Measurements from ENCODE around the gene DHTKD1. TPM values are rescaled to one million over a fixed set of nuclear protein-coding genes. Genes with fewer than 3 reads are reported as not detected.

Gene DHTKD1
- total RNA-seq, 8 experiments from 2014 or later = 3.6 to 26.2 (median 19.1) TPM

DNA sequence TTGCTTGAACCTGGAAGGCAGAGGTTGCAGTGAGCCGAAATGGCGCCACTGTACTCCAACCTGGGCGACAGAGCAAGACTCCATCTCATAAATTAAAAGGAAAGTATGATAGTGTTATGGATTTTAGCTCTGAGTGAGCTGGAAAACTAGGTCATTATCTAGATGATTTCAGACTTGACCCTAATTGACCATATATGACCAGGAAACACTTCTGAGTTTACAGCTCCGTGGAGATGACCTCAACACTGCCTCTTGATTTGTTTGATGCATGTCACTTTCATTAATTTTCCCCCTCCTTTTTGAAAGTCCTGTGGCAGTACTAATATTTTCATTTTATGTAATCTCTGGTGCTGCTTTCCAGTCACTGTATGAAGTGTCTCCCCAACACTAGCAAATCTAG is 52.9 kb downstream of the DHTKD1 start:
- H3K4me1 ChIP-seq (replicated peaks in 1 of 2) = no peaks in the 10 kb centered on the region
- in situ Hi-C loops (cut with MboI; ENCODE audit: low pct_unique_long_range_greater_than_20kb in 2 of 9, low sequenced_read_pairs in 9 of 9, unreplicated experiment in 9 of 9) = loop anchor here in 1 of 9 experiments (25.0 kb wide), 1 partner anchor 91 kb away; no protein-coding TSS in a partner anchor
- ATAC-seq (replicated peaks in 6 of 8) = no peak
- no peak overlapping the region for H3K4me3 ChIP-seq
- no peak overlapping the region for H3K27ac ChIP-seq
- 86 to 100% (median 96%) methylated on average over 1 to 4 of the region's 4 CpGs; no CpG with 5 or more reads in 2 of the 10 experiments for WGBS, 10 experiments

DNA sequence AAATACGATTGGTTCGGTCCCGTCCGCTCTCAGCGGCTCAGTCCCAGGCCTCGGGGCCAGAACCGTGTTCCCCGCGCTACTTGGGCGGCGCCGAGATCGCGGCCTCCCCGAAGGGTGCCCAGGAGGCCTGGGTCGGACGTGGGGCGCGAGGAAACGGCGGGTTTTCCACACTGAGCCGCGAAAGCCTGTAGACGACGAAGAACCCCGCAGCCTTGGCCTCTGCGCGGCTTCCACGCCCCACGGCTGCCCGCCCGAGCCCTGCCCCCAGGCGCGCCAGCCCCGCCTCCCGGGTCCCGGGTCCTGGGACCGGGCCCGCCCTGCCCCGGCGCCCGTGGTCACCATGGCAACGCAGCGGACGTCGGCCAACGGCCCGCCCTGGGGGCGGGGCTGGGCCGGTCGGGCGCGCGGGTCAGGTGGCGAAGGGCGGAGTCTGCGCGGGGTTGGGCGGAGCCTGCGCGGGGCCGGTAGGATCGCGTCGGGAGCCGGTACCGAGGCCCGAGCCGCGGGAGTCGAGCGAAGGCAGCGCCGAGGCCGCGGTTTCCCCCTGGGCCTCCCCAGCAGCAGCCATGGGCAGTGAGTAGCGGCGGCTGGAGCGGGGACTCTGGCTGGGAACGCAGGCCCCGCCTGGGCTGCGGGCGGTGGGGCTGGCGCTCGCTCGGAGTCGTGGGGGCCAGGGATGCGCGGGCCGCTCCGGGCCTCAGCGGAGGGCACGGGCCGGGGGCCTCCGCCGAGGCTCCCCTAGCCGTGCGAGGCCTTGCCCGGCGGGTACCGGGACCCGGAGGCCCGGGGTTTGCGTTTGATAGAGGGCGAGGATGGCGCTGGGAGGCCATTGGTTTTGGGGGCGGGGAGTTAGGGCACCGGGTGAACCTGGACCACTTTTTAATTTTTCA is 60.7 kb downstream of the DHTKD1 start, which contains the start of gene SEC61A2:
Gene SEC61A2, plus strand, starts transcription at position 456 of the 890 bp plus-strand sequence. Its CDS starts 111 bp downstream, at position 567.
- in situ Hi-C loops (cut with MboI; ENCODE audit: low pct_unique_long_range_greater_than_20kb in 2 of 9, low sequenced_read_pairs in 9 of 9, unreplicated experiment in 9 of 9) = no loop called here
- WGBS, 10 experiments = 0 to 17% (median 3%) methylated on average over 2 to 8 of the region's 108 CpGs; no CpG with 5 or more reads in 7 of the 10 experiments
- ATAC-seq (replicated peaks in 6 of 8) = peak; percentile 87 to 96 (median 94)
- Histone ChIP-seq H3K27ac (peak within 1 kb of the TSS; percentile 64 to 84), H3K4me3 (peak within 1 kb of the TSS; percentile 71 to 89 (median 86)), H3K4me1 (replicated peaks in 1 of 2) (peaks cover 6% of the 10 kb centered on the region in 2 donors)

DNA sequence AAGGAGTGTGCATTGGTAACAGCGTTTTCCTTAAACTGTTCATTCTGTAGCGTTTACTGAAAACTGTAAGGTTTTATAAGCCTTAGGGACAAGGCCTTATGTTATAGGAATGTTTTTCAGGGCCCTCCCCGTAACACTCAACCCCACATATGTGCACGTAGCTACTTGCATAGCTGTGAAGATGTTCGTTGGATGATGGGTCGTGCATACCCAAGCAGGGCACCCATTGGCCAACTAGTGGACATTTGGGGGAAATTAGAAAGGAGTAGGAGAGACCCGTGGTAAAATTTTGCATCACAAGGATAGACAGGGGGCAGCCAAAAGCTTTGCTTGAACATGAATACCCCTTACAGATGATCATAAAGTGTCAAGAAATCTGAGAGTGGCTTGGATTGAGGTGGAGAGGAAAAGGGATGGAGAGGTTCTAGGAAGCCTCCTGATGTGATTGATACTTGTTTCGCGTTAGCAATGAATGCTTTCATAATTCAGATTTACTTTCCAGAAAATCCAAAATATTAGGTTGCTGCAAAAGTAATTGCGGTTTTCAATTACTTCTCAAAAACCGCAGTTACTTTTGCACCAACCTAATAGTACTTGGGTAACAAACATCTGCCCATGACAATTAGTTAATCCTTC is 61.6 kb downstream of the DHTKD1 start:
- WGBS, 10 experiments = 0 to 70% (median 28%) methylated on average over 1 to 8 of the region's 11 CpGs

DNA sequence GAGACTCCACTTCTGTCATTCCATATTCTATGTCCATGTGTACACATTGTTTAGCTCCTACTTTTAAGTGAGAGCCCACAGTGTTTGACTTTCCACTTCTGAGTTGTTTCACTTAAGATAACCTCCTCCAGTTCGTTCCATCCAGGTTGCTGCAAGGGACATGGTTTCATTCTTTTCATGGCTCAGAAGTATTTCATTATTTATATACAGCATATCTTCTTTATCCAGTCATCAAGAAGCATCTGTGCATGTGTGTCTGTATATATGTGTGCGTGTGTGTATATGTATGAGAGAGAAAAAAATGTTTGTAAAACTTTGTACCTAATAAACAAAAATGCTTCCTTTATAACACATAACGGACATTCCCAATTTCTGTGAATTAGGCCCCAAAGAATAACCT is 66.9 kb downstream of the DHTKD1 start:
- Histone ChIP-seq H3K4me1 (replicated peaks in 1 of 2) (peaks cover 3 to 4% of the 10 kb centered on the region in 2 donors), H3K27ac (no peak overlapping the region), H3K4me3 (no peak overlapping the region)
- no peak for ATAC-seq (replicated peaks in 6 of 8)
- WGBS, 10 experiments = 83 to 100% (median 93%) methylated on average over 1 to 3 of the region's 3 CpGs; no CpG with 5 or more reads in 2 of the 10 experiments
- in situ Hi-C loops (cut with MboI; ENCODE audit: low pct_unique_long_range_greater_than_20kb in 2 of 9, low sequenced_read_pairs in 9 of 9, unreplicated experiment in 9 of 9) = no loop called here

More for the DNA sequence above, 61.6 kb downstream of the DHTKD1 start:
- Histone ChIP-seq H3K27ac (no peak overlapping the region), H3K4me3 (peak overlapping the region; percentile 71 to 89 (median 86)), H3K4me1 (replicated peaks in 1 of 2) (peaks cover 6% of the 10 kb centered on the region in 2 donors)
- in situ Hi-C loops (cut with MboI; ENCODE audit: low pct_unique_long_range_greater_than_20kb in 2 of 9, low sequenced_read_pairs in 9 of 9, unreplicated experiment in 9 of 9) = no loop called here
- peak; percentile 16 to 45 (median 23) for ATAC-seq (replicated peaks in 6 of 8)

DNA sequence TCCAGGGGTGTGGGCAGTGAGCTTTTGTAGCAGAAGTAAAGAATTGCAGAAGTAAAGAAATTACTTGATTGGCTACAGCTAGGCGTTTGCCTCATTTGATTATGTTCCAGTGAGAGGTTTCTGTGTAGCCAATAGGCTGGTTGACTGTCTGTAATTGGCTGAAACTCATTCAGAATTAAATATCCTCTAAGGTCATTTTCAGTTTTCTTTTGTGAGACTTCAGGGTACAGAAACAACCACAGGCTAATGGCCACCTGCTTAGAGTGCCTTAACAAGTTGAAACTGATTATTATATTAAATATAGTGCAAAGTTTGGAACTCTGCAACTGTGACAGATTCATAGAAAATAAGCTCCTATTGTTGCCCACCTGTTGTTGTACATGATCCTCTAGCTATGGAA is 71.3 kb downstream of the DHTKD1 start:
- H3K27ac ChIP-seq = no peak overlapping the region
- H3K4me1 ChIP-seq (replicated peaks in 1 of 2) = no peaks in the 10 kb centered on the region
- no peak overlapping the region for H3K4me3 ChIP-seq
- in situ Hi-C loops (cut with MboI; ENCODE audit: low pct_unique_long_range_greater_than_20kb in 2 of 9, low sequenced_read_pairs in 9 of 9, unreplicated experiment in 9 of 9) = no loop called here
- no peak for ATAC-seq (replicated peaks in 6 of 8)
- WGBS, 10 experiments = 80 to 100% (median 83%) methylated on average over 1 of the region's 1 CpG; no CpG with 5 or more reads in 7 of the 10 experiments

DNA sequence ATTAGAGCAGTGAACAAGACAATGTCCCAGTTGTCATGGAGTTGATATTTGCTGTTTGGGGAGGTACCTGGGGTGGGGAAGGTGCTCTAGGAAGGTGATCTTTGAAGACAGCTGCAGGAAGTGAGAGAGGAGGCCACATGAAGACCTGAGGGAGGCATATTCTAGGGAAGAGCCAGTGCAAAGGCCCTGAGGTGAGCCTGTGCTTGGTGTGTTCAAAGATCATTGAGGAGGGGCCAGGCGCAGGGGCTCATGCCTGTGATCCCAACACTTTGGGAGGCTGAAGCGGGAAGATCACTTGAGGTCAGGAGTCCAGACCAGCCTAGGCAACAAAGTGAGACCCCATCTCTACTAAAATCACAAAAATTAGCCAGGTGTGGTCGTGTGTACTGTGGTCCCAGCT is 75.8 kb downstream of the DHTKD1 start:
- Histone ChIP-seq H3K4me3 (no peak overlapping the region), H3K4me1 (replicated peaks in 1 of 2) (no peaks in the 10 kb centered on the region), H3K27ac (no peak overlapping the region)
- in situ Hi-C loops (cut with MboI; ENCODE audit: low pct_unique_long_range_greater_than_20kb in 2 of 9, low sequenced_read_pairs in 9 of 9, unreplicated experiment in 9 of 9) = no loop called here
- ATAC-seq (replicated peaks in 6 of 8) = no peak
- 76 to 100% (median 90%) methylated on average over 2 to 3 of the region's 3 CpGs; no CpG with 5 or more reads in 5 of the 10 experiments for whole genome bisulfite sequencing, 10 experiments

DNA sequence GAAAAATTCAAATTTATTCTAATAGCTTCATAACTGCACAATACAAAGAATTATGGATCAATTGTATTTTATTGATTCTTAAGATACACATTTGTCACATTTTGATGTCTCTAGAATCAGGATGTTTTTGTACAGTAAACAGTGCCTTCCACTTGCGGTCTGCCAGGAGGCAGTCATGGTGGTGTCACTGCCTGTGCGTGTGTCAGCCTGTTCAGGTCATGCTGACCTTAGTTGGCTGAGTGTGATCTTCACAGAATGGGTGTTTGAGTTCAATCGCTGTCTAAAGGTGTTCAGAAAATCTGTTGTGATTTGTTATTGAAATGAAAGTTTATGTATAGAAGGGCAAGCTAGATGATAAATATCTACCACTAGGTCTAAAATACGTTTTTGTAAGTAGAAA is 81.4 kb downstream of the DHTKD1 start:
- no peak overlapping the region for H3K27ac ChIP-seq
- WGBS, 10 experiments = 42 to 100% (median 73%) methylated on average over 1 to 4 of the region's 4 CpGs
- no peaks in the 10 kb centered on the region for H3K4me1 ChIP-seq (replicated peaks in 1 of 2)
- no peak for ATAC-seq (replicated peaks in 6 of 8)
- in situ Hi-C loops (cut with MboI; ENCODE audit: low pct_unique_long_range_greater_than_20kb in 2 of 9, low sequenced_read_pairs in 9 of 9, unreplicated experiment in 9 of 9) = no loop called here
- H3K4me3 ChIP-seq = no peak overlapping the region

DNA sequence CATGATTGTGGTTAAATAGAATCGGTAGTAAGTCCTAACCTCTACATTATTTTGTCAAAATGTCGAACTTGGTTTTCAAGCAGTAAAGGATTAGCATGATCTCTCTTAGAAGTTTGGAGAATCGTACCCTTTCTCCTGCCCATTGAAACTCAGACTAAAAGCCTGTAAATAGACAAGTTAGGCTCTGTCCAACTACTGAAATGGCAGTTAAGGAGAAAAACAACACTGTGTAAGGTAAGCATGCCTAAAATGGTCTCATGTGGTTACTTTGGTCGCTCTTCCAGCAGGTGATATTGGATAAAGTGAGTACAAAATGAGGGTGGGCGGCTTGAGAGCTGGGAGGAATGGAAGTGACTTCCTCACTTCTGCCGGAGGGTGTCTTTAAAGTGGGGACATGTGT is 85.8 kb downstream of the DHTKD1 start:
- no peaks in the 10 kb centered on the region for H3K4me1 ChIP-seq (replicated peaks in 1 of 2)
- WGBS, 10 experiments = 38 to 100% (median 83%) methylated on average over 1 to 6 of the region's 6 CpGs
- no peak overlapping the region for H3K27ac ChIP-seq
- no peak overlapping the region for H3K4me3 ChIP-seq
- in situ Hi-C loops (cut with MboI; ENCODE audit: low pct_unique_long_range_greater_than_20kb in 2 of 9, low sequenced_read_pairs in 9 of 9, unreplicated experiment in 9 of 9) = no loop called here
- no peak for ATAC-seq (replicated peaks in 6 of 8)

DNA sequence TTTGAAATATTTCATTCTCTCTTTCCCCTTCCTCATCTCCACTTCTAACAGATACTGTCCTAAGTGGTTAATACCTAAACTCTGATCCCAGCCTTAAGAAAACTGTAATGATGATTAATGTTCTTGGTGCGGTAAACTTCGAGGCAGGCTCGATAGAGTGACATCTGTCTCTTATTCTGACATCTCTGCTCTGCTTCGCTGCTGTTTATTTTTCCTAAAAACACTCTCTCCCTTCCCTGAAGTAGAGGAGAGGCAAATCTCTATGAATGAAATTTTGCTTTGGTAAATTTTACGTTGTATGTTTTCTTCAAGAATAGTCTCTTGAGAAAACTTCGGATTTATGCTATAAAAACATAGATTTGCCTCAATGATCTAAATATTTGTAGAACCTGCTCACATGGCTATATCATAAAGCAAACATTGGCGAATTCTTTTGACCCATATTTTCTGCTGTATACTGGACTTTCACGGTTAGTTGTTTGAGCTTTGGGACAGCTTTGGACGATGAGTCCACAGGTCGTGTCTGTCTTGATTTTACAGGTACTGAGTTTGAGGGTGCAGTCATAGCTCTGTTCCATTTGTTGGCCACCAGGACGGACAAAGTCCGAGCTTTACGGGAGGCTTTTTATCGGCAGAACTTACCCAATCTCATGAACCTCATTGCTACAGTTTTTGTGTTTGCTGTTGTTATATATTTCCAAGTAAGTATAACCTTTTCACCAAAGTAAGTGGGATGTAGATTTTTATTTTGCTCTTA is 87.8 kb downstream of the DHTKD1 start:
- no peak overlapping the region for H3K4me3 ChIP-seq
- in situ Hi-C loops (cut with MboI; ENCODE audit: low pct_unique_long_range_greater_than_20kb in 2 of 9, low sequenced_read_pairs in 9 of 9, unreplicated experiment in 9 of 9) = no loop called here
- WGBS, 10 experiments = 80 to 100% (median 90%) methylated on average over 2 to 12 of the region's 14 CpGs
- no peak overlapping the region for H3K27ac ChIP-seq
- ATAC-seq (replicated peaks in 6 of 8) = no peak
- H3K4me1 ChIP-seq (replicated peaks in 1 of 2) = no peaks in the 10 kb centered on the region

DNA sequence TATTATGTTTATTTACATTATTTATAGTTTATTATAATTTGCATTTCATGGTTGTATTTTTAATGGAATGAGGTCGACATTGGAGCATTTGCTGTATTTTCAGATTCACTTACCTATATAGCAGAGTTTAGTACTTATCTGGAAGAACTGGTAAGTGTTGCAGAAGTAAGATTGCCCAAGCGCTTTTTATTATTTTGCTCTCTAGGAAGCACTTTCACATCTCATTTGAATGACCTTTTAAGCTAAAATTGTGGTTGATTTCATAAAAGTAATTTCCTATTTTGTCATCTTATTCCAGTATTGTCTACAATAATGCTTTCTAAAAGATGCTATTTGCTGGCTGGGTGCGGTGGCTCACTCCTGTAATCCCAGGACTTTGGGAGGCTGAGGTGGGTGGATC is 89.4 kb downstream of the DHTKD1 start:
- Histone ChIP-seq H3K4me3 (no peak overlapping the region), H3K27ac (no peak overlapping the region), H3K4me1 (replicated peaks in 1 of 2) (no peaks in the 10 kb centered on the region)
- in situ Hi-C loops (cut with MboI; ENCODE audit: low pct_unique_long_range_greater_than_20kb in 2 of 9, low sequenced_read_pairs in 9 of 9, unreplicated experiment in 9 of 9) = no loop called here
- ATAC-seq (replicated peaks in 6 of 8) = no peak
- 83 to 100% (median 93%) methylated on average over 1 to 3 of the region's 3 CpGs; no CpG with 5 or more reads in 1 of the 10 experiments for WGBS, 10 experiments

DNA sequence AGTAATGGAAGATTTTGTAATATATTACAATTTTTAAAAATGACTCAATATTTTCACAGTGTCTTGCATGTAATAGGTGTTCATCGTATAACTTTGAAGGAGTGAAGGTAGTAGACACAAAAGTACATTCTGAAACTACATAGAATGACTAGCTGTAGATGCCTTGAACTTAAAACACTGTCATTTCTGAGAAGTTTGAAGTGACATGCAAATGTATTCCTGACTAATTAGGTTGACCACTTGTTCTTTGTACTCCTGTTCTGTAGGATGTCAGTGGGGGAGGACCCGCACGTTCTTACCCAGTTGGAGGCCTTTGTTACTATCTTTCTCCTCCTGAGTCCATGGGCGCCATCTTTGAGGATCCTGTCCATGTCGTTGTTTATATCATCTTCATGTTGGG is 91.9 kb downstream of the DHTKD1 start:
- no peak for ATAC-seq (replicated peaks in 6 of 8)
- in situ Hi-C loops (cut with MboI; ENCODE audit: low pct_unique_long_range_greater_than_20kb in 2 of 9, low sequenced_read_pairs in 9 of 9, unreplicated experiment in 9 of 9) = no loop called here
- 85 to 100% (median 98%) methylated on average over 1 to 5 of the region's 5 CpGs for WGBS, 10 experiments
- Histone ChIP-seq H3K27ac (no peak overlapping the region), H3K4me3 (no peak overlapping the region), H3K4me1 (replicated peaks in 1 of 2) (no peaks in the 10 kb centered on the region)

DNA sequence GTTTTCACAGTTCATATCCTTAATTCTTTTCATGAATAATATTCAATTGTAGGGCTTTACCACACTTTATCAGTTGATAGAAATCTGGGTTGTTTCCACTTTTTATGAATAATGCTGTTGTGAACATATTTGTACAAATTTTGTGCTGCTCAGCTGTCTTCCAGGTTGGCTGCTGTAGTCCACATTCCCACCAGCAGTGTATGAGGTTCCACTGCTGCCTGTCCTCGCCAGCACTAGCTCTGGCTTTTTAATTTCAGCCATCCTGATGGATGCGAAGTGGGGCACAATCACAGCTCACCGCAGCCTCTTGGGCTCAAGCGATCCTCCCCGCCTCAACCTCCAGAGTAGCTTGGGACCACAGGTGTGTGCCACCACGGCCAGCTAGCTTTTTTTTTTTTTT is 94.2 kb downstream of the DHTKD1 start:
- no peak overlapping the region for H3K4me3 ChIP-seq
- no peak for ATAC-seq (replicated peaks in 6 of 8)
- H3K4me1 ChIP-seq (replicated peaks in 1 of 2) = no peaks in the 10 kb centered on the region
- in situ Hi-C loops (cut with MboI; ENCODE audit: low pct_unique_long_range_greater_than_20kb in 2 of 9, low sequenced_read_pairs in 9 of 9, unreplicated experiment in 9 of 9) = no loop called here
- 90 to 100% (median 100%) methylated on average over 1 to 5 of the region's 6 CpGs; no CpG with 5 or more reads in 3 of the 10 experiments for WGBS, 10 experiments
- no peak overlapping the region for H3K27ac ChIP-seq

DNA sequence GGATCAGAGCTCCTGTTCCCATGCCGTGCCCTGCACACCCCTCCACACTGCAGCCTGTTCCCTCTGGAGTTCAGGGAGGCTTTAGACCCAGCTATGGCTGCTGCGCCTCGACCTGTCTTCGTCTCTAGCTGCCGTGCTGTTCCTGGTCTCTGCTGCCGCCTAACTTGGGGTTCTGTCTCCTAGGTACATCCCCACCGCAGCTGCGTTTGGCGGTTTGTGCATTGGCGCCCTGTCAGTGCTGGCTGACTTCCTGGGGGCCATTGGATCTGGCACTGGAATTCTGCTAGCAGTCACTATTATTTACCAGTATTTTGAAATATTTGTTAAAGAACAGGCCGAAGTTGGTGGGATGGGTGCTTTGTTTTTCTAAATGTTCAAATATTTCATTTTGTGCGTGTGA is 95.3 kb downstream of the DHTKD1 start:
- in situ Hi-C loops (cut with MboI; ENCODE audit: low pct_unique_long_range_greater_than_20kb in 2 of 9, low sequenced_read_pairs in 9 of 9, unreplicated experiment in 9 of 9) = no loop called here
- no peak overlapping the region for H3K4me3 ChIP-seq
- H3K27ac ChIP-seq = no peak overlapping the region
- no peaks in the 10 kb centered on the region for H3K4me1 ChIP-seq (replicated peaks in 1 of 2)
- WGBS, 10 experiments = 93 to 100% (median 97%) methylated on average over 1 to 7 of the region's 12 CpGs; no CpG with 5 or more reads in 1 of the 10 experiments
- no peak for ATAC-seq (replicated peaks in 6 of 8)

Data from motor neuron (in vitro differentiated cells).